HCT116 (cell line): ENCODE measurements around the gene LNPK.

Source experiments
- CBX3 ChIP-seq: IDR thresholded peaks from 2 replicates; pipeline ENCODE4 v1.6.1; 2012; ENCODE audit warnings: low read depth
- EZH2 ChIP-seq: fragments of 200-600 bp; sonication (generic); IDR thresholded peaks from 2 replicates; pipeline ENCODE4 v1.6.1; 2017; ENCODE audit warnings: antibody characterized with exemption, mixed run types
- EZH2phosphoT487 ChIP-seq: fragments of 200-600 bp; IDR thresholded peaks from 2 replicates; pipeline ENCODE4 v1.6.1; 2018; ENCODE audit warnings: antibody characterized with exemption, borderline replicate concordance
- POLR2AphosphoS5 ChIP-seq: IDR thresholded peaks from 2 replicates; pipeline ENCODE4 v1.6.1; 2011; ENCODE audit warnings: mild to moderate bottlenecking, low read depth, low read length, moderate library complexity
- TCF7L2 ChIP-seq: IDR thresholded peaks from 2 replicates; pipeline ENCODE4 v1.7.0; 2011; ENCODE audit warnings: borderline replicate concordance, inconsistent platforms; ENCODE audit not compliant: insufficient read depth, insufficient read length; ENCODE audit errors: extremely low read depth
- YY1 ChIP-seq: IDR thresholded peaks from 2 replicates; pipeline ENCODE4 v1.6.1; 2011; ENCODE audit warnings: low read length, low read depth, moderate library complexity, mild to moderate bottlenecking; ENCODE audit not compliant: insufficient replicate concordance; ENCODE audit errors: extremely low read depth
- TF ChIP-seq, protein P1 (sequence below), 3 experiments: fragments of 200-600 bp in 1 of 3; sonication (generic) in 1 of 3; IDR thresholded peaks in 2 of 3; conservative IDR thresholded peaks in 1 of 3; 2 replicates each; pipeline ENCODE4 v1.5.1; 2012 to 2017; ENCODE audit warnings: low read depth in 2 of 3, low read length in 2 of 3, antibody characterized with exemption in 1 of 3, borderline replicate concordance in 1 of 3, control low read depth in 1 of 3, mild to moderate bottlenecking in 1 of 3, mixed read lengths in 1 of 3, mixed run types in 1 of 3, moderate library complexity in 1 of 3; ENCODE audit not compliant: insufficient read depth in 1 of 3

DNA sequence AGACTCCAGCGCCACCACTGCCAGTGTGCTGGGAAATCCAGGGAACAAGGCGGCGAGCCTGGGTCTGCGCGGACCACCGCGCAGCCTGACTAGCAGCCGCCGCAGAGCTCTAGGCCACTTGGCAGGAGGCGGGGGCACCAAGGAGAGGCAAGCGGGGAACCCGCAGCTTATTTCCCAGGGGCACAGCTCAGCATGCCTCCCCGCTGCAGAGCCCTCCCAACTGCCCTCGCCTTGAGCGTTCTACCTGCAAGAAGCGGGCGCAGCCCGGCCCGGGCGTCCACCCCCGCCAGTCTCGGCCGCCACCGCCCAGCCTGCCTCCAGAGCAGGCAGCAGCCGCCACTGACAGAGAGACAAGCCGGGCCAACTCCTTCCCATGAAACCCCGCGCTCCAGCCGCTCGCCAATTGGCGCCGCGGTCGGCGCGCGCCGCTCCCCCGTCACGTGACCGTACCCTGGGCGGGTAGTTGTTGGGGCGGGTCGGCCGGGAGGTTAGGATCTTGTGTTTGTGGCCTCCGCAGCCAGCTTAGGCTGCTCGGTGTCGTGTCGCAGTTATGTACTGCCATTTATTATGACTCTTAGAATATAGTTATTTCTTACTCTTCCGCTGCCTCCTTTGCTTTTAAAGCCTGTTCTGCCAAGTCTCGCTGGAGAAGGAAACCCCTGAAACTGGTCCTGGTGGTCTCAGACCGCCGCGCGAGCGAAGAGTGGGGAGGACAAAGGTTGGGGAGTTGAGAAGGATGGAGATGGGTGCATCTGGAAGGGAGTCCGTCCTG, at the start of gene LNPK:
- TF ChIP-seq CBX3 (peak; percentile 47; the same call in 1 of the 2 replicates), POLR2AphosphoS5 (peak; percentile 92), EZH2phosphoT487 (no peak), YY1 (peak; percentile 11), TCF7L2 (no peak), EZH2 (no peak)
- TF ChIP-seq, protein P1, sequence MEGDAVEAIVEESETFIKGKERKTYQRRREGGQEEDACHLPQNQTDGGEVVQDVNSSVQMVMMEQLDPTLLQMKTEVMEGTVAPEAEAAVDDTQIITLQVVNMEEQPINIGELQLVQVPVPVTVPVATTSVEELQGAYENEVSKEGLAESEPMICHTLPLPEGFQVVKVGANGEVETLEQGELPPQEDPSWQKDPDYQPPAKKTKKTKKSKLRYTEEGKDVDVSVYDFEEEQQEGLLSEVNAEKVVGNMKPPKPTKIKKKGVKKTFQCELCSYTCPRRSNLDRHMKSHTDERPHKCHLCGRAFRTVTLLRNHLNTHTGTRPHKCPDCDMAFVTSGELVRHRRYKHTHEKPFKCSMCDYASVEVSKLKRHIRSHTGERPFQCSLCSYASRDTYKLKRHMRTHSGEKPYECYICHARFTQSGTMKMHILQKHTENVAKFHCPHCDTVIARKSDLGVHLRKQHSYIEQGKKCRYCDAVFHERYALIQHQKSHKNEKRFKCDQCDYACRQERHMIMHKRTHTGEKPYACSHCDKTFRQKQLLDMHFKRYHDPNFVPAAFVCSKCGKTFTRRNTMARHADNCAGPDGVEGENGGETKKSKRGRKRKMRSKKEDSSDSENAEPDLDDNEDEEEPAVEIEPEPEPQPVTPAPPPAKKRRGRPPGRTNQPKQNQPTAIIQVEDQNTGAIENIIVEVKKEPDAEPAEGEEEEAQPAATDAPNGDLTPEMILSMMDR (IDR thresholded peaks at IDR 0.05 in 2 of 3, conservative IDR thresholded peaks at IDR 0.05 in 1 of 3; ENCODE audit: borderline replicate concordance in 1 of 3, insufficient read depth in 1 of 3, low read depth in 2 of 3, low read length in 2 of 3) = no peak
